GM23248 (cell line): Measurements from ENCODE around the gene NUTM2G. TPM values are rescaled to one million over a fixed set of nuclear protein-coding genes. Genes with fewer than 3 reads are reported as not detected.
"Not testable (repeated sequence)": the region's sequence is repeated elsewhere in the genome, so short reads cannot be mapped to it uniquely, and the experiment has no call there.

Experiments used
- DNase-seq: peaks from one replicate; pipeline ENCODE4 v3.0.0-alpha.2; 2015
- H2AFZ ChIP-seq: fragments of 200-600 bp; sonication (generic); 2 replicates; pipeline ENCODE4 v1.6.1; 2016; ENCODE audit warnings: antibody characterized with exemption
- H3F3A ChIP-seq: fragments of 200-600 bp; sonication (generic); 2 replicates; pipeline ENCODE4 v1.6.1; 2016; ENCODE audit warnings: mild to moderate bottlenecking, antibody characterized with exemption, mixed run types; ENCODE audit not compliant: insufficient read depth
- H3K27ac ChIP-seq: fragments of 200-600 bp; sonication (generic); 2 replicates; pipeline ENCODE4 v1.5.1; 2016; ENCODE audit warnings: mild to moderate bottlenecking
- H3K27me3 ChIP-seq: fragments of 200-600 bp; sonication (generic); replicated peaks from 2 replicates; pipeline ENCODE4 v1.6.1; 2016; ENCODE audit warnings: mild to moderate bottlenecking; ENCODE audit not compliant: insufficient read depth
- H3K36me3 ChIP-seq: fragments of 200-600 bp; sonication (generic); 2 replicates; pipeline ENCODE4 v1.6.1; 2016; ENCODE audit warnings: low read depth, mild to moderate bottlenecking
- H3K4me1 ChIP-seq: fragments of 200-600 bp; sonication (generic); 2 replicates; pipeline ENCODE4 v1.6.1; 2016; ENCODE audit warnings: mild to moderate bottlenecking; ENCODE audit not compliant: insufficient read depth
- H3K4me2 ChIP-seq: fragments of 200-600 bp; sonication (generic); one replicate; pipeline ENCODE4 v1.6.1; 2016; ENCODE audit warnings: mild to moderate bottlenecking; ENCODE audit not compliant: unreplicated experiment
- H3K4me3 ChIP-seq: fragments of 200-600 bp; sonication (generic); 2 replicates; pipeline ENCODE4 v1.5.1; 2016; ENCODE audit warnings: mild to moderate bottlenecking
- H3K79me2 ChIP-seq: fragments of 200-600 bp; sonication (generic); 2 replicates; pipeline ENCODE4 v1.6.1; 2016; ENCODE audit warnings: mild to moderate bottlenecking; ENCODE audit not compliant: insufficient read depth
- H3K9ac ChIP-seq: fragments of 200-600 bp; sonication (generic); 2 replicates; pipeline ENCODE4 v1.6.1; 2016; ENCODE audit warnings: mild to moderate bottlenecking
- H3K9me2 ChIP-seq: fragments of 200-600 bp; sonication (generic); 2 replicates; pipeline ENCODE4 v1.6.1; 2016; ENCODE audit warnings: mixed run types, mild to moderate bottlenecking, moderate library complexity; ENCODE audit not compliant: insufficient read depth
- H3K9me3 ChIP-seq: fragments of 200-600 bp; sonication (generic); one replicate; pipeline ENCODE4 v1.6.1; 2017; ENCODE audit warnings: low read depth
- H4K20me1 ChIP-seq: fragments of 200-600 bp; sonication (generic); 2 replicates; pipeline ENCODE4 v1.6.0; 2016; ENCODE audit not compliant: insufficient read depth
- EZH2 ChIP-seq: fragments of 200-600 bp; sonication (generic); IDR thresholded peaks from 2 replicates; pipeline ENCODE4 v1.6.1; 2018; ENCODE audit warnings: antibody characterized with exemption, mild to moderate bottlenecking; ENCODE audit not compliant: insufficient read depth, poor library complexity, severe bottlenecking
- EZH2phosphoT487 ChIP-seq: fragments of 200-600 bp; sonication (generic); IDR thresholded peaks from 2 replicates; pipeline ENCODE4 v1.6.1; 2018; ENCODE audit warnings: antibody characterized with exemption, moderate library complexity, mild to moderate bottlenecking, low read depth; ENCODE audit not compliant: insufficient read depth
- WGBS, 2 experiments: methylation state at CpG; one replicate each; pipeline ENCODE4 v1.1.6; 2015 to 2017; ENCODE audit warnings: low lambda C conversion rate in 2 of 2, low coverage in 1 of 2; ENCODE audit errors: missing lambda C conversion rate in 2 of 2; 5-methylcytosine and 5-hydroxymethylcytosine counted together
- in situ Hi-C: fragments of 300-500 bp; cut with MboI; formaldehyde crosslinking; loops from 2 replicates; pipeline ENCODE4 v1.15.0; 2020
- polyA plus RNA-seq: library from polyadenylated mRNA; unstranded; fragments of >200 nt; fragmentation: Nextera tagmentation; extraction: Ambion mirVana; gene quantifications from 2 replicates; pipeline ENCODE4 v1.2.1, GENCODE V29; 2016
- total RNA-seq: library from RNA; depleted of rRNA; stranded (reverse); fragments of >200 nt; shearing (Covaris generic); gene quantifications from 2 replicates; pipeline ENCODE4 v1.2.3, GENCODE V29; 2014

The NUTM2G gene
- total and polyA plus RNA-seq, 2 experiments from 2014 or later, result not detected

- Histone ChIP-seq H3K27ac (no peak overlapping the region), H3K4me3 (no peak overlapping the region), H3K9ac (no peak overlapping the region), H3K4me1 (peaks cover 14% of the 10 kb centered on the region), H3K9me3 (no peaks in the 10 kb centered on the region), H4K20me1 (no peaks in the 10 kb centered on the region), H3K79me2 (no peaks in the 10 kb centered on the region), H2AFZ (no peak overlapping the region), H3K36me3 (no peaks in the 10 kb centered on the region), H3K4me2 (no peak overlapping the region), H3F3A (no peaks in the 10 kb centered on the region), H3K9me2 (no peaks in the 10 kb centered on the region), H3K27me3 (no peaks in the 10 kb centered on the region)
- WGBS, 2 experiments, result 88 to 93% methylated on average over 4 of the region's 4 CpGs
- TF ChIP-seq EZH2phosphoT487, result no peak
- no peak for TF ChIP-seq EZH2
- in situ Hi-C loops, result no loop called here
- no peak for DNase-seq
These were observed 40.1 kb upstream of the NUTM2G start for GRCh38 chr9:96888591-96888990.

- Histone ChIP-seq H3K36me3 (no peaks in the 10 kb centered on the region), H4K20me1 (no peaks in the 10 kb centered on the region), H3F3A (no peaks in the 10 kb centered on the region), H3K27ac (no peak overlapping the region), H3K4me1 (no peaks in the 10 kb centered on the region), H3K4me2 (no peak overlapping the region), H2AFZ (no peak overlapping the region), H3K27me3 (no peaks in the 10 kb centered on the region), H3K4me3 (no peak overlapping the region), H3K9me2 (no peaks in the 10 kb centered on the region), H3K9ac (no peak overlapping the region), H3K9me3 (no peaks in the 10 kb centered on the region), H3K79me2 (no peaks in the 10 kb centered on the region)
- TF ChIP-seq EZH2 (no peak), EZH2phosphoT487 (no peak)
- in situ Hi-C loops, result no loop called here
- 96 to 97% methylated on average over 7 of the region's 7 CpGs for WGBS, 2 experiments
- DNase-seq, result no peak
These were observed 36.5 kb upstream of the NUTM2G start for GRCh38 chr9:96892131-96892530.

- 100% methylated on average over 1 of the region's 2 CpGs for WGBS, 2 experiments
- H3F3A ChIP-seq, H3K36me3 ChIP-seq, H2AFZ ChIP-seq, H3K27ac ChIP-seq, DNase-seq, H3K27me3 ChIP-seq, H3K9me2 ChIP-seq, H3K4me2 ChIP-seq, in situ Hi-C loops, H4K20me1 ChIP-seq, H3K4me1 ChIP-seq, H3K79me2 ChIP-seq, H3K9me3 ChIP-seq, H3K9ac ChIP-seq, H3K4me3 ChIP-seq: not testable (repeated sequence)
These were observed 28.6 kb upstream of the NUTM2G start for GRCh38 chr9:96900010-96900409.

GRCh38 chr9:96904947-96905722 lies 23.5 kb upstream of the NUTM2G start:
- H3F3A ChIP-seq, H3K79me2 ChIP-seq, H3K4me2 ChIP-seq, H3K27ac ChIP-seq, H3K9me3 ChIP-seq, H3K9ac ChIP-seq, DNase-seq, in situ Hi-C loops, H3K27me3 ChIP-seq, H3K36me3 ChIP-seq, H3K4me3 ChIP-seq, H3K4me1 ChIP-seq, H4K20me1 ChIP-seq, H2AFZ ChIP-seq, H3K9me2 ChIP-seq: not testable (repeated sequence)
- 67 to 80% methylated on average over 2 to 3 of the region's 5 CpGs for WGBS, 2 experiments

- not testable (repeated sequence) for H3K79me2 ChIP-seq
- WGBS, 2 experiments, result no CpG with 5 or more reads among the region's 3 CpGs
These were observed 20.2 kb upstream of the NUTM2G start for GRCh38 chr9:96908479-96908878.

GRCh38 chr9:96915539-96915938 lies 13.1 kb upstream of the NUTM2G start:
- H3K79me2 ChIP-seq, H3K36me3 ChIP-seq, DNase-seq, H3F3A ChIP-seq, H3K4me2 ChIP-seq, H3K4me3 ChIP-seq, H3K27ac ChIP-seq, H4K20me1 ChIP-seq, H3K9ac ChIP-seq, H2AFZ ChIP-seq, in situ Hi-C loops, H3K27me3 ChIP-seq, H3K9me2 ChIP-seq, H3K9me3 ChIP-seq, H3K4me1 ChIP-seq: not testable (repeated sequence)
- WGBS, 2 experiments, result 85% methylated on average over 2 of the region's 2 CpGs; no CpG with 5 or more reads in 1 of the 2 experiments

More at GRCh38 chr9:96908479-96908878, 20.2 kb upstream of the NUTM2G start:
- H3F3A ChIP-seq, H2AFZ ChIP-seq, H4K20me1 ChIP-seq, H3K9ac ChIP-seq, DNase-seq, H3K9me2 ChIP-seq, H3K27ac ChIP-seq, H3K9me3 ChIP-seq, H3K36me3 ChIP-seq, H3K4me1 ChIP-seq, H3K4me3 ChIP-seq, H3K4me2 ChIP-seq, H3K27me3 ChIP-seq, in situ Hi-C loops: not testable (repeated sequence)

GRCh38 chr9:96916531-96916930 lies 12.1 kb upstream of the NUTM2G start:
- H3K79me2 ChIP-seq, H3K27me3 ChIP-seq, H4K20me1 ChIP-seq, H3K9ac ChIP-seq, H3K36me3 ChIP-seq, H3K4me1 ChIP-seq, H3K4me2 ChIP-seq, H3F3A ChIP-seq, H2AFZ ChIP-seq, H3K4me3 ChIP-seq, H3K9me2 ChIP-seq, H3K9me3 ChIP-seq, in situ Hi-C loops, H3K27ac ChIP-seq, DNase-seq: not testable (repeated sequence)
- 0 to 80% methylated on average over 1 to 5 of the region's 6 CpGs for WGBS, 2 experiments
